Activated naive CD4-positive, alpha-beta T cell treated with anti-CD3 and anti-CD28 coated beads, Interleukin-2, amount 50 U/mL, for 16 hours (primary cell): Measurements from ENCODE around the gene NR6A1.
"Not testable (repeated sequence)": the region's sequence is repeated elsewhere in the genome, so short reads cannot be mapped to it uniquely, and the experiment has no call there.

Experiments
- DNase-seq: peaks from one replicate; pipeline ENCODE4 v3.0.0-alpha.2; 2020

Gene NR6A1

DNA sequence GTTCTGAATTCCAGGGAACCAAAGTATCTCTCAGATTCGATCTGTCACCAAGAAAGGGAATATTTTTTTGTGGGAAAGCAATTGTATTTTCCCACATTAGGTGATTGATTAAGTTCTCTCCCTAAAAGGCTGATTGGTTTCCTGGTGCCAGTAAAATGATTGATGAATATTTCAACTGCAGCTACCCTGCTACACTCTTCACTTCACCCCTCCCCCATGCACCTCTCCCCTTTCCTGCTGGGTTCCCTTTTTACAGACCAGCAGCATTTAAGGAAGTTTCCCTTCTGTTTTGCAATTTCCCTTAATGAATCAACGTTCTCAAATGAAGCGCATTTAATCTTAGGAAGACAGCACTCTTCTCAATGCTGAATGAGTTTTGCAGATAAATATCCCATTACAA lies 13.1 kb downstream of the NR6A1 start:
- DNase-seq: no peak

DNA sequence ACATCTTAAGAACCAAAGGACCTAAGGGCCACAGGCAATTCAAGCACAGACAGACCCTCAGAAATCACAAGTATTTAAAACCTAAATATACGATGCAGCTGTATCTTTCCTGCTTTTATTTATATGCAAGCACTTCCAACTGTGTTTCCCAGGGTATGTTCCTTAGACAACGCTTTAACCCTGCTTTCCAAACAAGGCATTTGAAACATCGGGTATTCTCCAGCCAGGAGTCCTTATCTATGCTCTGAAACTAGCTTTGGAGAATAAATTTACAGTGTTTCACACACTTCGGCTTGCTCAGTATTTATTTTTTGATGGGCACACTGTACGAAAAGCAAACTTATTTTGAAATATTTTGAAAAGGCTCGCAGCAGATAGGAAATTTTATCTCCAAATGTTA lies 13.5 kb downstream of the NR6A1 start:
- DNase-seq: no peak

DNA sequence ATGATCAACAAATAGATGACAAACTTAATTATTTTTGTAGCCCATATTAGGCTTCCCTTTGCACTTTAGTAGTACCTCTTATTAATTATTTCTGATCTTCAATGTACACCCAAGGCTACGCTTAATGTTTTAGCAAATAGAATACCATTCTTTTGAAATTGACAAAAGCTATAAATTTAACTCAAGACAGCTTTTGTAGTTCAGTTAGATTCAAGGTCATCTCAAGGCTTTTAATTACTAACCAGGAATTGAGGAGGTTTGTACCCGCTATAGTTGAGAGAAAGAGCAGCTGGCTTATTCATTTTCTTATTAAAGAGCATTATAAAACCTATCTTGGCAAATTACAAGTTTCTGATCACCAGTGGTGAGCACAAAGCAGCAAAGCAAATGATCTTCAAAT lies 15.1 kb downstream of the NR6A1 start:
- no peak for DNase-seq

DNA sequence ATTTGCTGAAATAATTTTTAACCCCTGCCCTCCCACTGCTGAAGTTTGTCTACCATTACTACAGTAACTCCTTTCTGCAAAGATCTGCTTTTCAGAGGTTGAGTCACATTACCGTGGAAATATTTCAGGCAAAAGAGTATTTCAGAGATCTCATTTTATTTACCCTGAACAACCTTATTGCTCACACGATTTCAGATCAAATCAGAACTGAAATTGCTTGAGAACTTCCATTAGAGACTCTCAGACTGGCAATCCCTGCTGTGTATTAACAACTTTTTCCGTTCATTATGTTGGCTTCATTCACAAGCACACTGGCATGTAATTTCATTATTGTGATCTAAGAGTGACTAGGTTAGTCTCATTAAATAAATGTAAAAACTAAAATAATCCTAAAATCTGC lies 16.1 kb downstream of the NR6A1 start:
- no peak for DNase-seq

DNA sequence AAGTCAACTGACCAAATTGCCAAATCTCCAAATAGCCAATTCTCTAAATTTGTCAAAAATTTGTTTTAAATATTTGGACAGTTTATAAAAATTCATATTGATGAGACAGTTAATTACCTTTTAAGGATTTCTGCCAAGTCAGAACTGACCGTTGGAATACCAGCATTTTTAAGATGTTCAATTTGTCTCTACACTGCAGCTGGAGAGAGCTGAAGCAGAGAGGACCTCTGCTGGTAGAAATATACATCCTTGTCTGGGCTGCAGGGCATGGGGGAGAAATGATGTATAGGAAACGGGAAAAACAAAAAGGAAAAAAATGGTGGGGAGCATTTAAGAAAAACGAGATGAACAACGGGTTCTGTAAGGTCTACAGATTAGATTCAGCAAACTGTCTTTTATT lies 16.8 kb downstream of the NR6A1 start:
- no peak for DNase-seq

DNA sequence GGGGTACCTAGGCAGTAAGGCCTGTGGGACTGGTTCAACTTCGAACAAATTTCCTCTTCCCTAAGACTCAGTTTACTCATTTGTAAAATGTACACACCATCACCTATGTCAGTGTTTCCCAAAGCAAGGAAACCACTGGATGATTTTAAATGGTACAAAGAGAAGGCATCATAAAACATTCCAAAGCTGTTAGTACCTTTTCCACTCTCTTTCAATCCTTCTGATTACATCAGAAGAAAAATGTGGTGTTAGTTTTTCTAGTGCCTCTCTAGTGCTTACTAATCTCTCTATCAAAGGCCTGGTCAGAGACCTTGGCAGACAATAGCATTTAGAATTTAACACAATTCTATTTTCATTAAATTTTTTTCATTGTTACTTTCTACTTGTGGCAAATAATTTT lies 18.1 kb downstream of the NR6A1 start:
- no peak for DNase-seq

DNA sequence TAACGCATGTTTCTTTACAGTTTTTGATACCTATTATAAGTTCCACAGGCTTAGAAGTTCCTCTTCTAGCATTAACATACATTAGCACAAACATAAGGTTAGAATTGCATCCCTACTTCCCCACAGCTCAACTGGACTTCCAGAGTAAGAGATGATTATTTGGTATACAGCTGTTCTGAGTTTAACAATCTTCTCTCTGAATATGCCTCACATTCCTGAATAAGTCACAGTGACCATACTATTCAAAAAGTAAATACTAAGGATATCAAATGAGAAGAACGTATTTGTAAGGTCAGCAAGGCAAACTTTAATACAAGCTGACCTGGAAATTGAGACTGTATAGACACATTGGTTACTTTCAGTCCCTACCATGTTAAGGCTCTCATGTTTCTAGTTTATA lies 21.3 kb downstream of the NR6A1 start:
- no peak for DNase-seq

DNA sequence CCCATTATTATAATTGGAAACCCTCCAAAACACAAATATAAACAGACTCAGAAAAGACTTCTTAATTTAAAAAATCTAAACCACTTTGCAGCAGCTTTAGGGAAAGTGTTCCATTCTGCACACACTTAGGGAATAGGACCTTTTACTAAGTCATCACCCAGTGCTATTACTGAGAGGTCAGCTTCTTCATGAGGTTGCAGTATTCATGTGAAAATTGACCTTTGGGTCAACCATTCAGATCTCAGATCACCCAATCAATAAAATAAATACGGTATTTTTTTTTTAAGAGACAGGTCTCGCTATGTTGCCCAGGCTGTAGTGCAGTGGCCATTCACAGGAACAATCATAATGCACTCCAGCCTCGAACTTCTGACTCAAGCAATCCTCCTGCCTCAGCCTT lies 21.8 kb downstream of the NR6A1 start:
- no peak for DNase-seq

DNA sequence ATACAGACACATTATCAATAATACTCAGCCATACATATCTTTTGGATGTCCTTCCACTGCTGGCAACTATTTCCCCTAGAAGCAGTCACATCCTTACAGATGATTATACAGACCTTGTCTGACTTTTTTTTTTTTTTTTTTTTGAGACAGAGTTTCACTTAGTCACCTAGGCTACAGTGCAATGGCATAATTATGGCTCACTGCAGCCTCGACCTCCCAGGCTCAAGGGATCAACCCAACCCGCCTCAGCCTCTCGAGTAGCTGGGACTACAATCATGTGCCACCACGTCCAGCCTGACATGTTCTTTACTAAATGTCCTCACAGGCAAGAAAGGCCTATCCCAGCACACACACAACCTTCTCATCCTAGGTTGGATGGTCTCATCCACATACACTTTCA lies 24.0 kb downstream of the NR6A1 start:
- DNase-seq: no peak

DNA sequence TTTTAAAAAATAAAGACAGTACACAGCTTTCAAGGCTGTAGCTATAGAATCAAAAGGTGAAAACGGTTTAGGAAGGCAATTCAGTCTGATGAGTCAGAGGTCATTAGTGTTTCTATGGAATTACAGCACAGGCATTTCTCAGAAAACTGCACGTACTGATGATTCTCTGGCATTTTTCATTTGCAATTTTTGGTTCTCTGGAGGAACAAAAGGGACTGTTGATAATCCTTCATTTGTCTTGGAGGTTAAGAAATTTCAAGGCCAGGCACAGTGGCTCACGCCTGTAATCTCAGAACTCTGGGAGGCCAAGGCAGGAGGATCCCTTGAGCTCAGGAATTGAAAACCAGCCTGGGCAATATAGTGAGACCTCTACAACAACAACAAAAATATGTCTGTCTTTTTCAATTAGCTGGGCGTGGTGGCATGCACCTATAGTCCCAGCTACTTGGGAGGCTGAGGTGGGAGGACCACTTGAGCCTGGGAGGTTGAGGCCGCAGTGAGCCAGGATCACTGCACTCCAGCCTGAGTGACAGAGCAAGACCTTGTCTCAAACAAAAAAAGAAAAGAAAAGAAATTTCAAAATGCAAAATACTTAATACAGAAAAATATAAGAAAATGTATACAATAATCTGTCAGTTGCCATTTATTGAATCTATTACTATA lies 27.3 kb downstream of the NR6A1 start:
- DNase-seq: no peak

DNA sequence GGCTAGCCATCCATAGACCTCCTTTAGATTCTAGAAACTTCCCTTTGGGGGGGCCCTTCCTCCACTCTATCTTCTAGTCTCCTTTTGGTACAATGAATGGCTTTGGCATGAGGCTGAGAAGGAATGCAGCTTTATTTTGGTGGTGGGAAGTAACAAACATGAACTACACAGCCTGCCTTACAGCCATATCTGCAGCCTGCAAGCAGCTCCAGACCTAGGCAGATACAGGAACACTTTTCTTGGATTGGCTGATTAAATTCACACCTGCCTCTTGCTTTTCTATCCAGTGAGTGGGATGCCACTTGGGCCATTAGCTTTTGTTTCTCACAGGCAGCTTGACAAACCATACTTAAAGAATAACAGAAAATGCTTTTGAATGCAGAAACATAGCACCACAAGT lies 28.2 kb downstream of the NR6A1 start:
- DNase-seq: no peak

DNA sequence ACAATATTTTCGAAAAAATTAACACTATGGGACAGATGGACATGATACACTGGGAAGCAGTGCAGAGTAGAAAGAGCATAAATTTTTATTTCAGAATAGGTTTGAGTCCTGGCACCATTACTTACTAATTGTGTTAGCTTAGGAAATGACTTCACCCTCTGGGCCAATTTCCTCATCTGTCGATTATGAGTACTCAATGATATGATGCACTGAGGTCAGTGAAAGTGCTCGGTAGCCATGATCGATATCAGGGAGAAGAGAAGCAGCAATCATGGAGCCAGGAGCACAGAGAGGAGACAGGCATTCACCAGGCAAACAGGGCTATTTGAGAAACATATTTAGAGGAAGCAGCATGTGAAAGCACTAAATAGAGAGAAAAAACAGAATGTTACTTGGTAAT lies 29.4 kb downstream of the NR6A1 start:
- DNase-seq: no peak

DNA sequence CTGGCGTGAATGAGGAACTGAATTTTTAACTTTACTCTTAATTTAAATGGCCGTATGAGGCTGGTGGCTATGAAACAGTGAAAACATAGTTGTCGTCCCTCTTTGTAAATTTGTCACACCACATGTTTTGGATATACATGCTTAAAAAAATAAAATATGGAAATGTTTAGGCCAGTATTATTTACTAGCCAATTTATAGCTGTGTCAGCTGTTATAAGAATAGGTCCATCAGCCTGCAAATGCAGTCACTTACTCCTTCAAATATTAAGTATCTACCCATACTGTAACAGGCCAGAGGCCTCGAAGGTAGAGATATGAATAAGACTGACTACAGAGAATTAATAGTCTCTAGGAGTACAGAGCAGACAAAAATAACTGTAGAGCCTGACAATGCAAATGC lies 30.0 kb downstream of the NR6A1 start:
- no peak for DNase-seq

DNA sequence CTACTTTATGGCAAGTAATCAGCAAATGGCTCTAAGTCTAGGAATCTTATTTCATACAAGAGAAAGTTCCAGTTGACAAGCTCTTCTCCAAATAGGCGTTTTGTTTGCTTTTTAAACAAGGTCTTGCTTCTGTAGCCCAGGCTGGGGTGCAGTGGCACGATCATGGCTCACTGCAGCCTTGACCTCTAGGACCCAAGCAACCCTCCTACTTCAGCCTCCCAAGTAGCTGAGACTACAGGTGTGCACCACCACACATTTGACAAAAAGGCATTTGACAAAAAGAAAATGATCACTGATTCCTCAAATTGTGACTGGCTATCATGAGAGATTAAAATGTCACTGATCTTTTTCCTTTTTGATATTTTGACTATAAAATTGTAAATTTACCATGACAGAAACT lies 31.8 kb downstream of the NR6A1 start:
- DNase-seq: no peak

DNA sequence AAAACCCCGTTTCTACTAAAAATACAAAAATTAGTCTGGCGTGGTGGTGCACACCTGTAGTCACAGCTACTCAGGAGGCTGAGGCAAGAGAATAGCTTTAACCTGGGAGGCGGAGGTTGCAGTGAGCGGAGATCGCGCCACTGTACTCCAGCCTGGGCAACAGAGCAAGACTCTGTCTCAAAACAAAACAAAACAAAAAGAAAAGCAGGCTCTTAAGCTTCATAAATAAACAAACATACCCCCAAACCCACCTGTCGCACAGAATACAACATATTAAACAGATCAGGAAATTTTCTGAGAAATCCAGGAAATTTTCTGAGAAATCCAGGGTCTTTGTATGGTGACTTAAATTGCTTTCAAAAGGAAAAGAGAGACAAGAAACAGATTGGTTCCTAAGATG lies 33.0 kb downstream of the NR6A1 start:
- DNase-seq: not testable (repeated sequence)

DNA sequence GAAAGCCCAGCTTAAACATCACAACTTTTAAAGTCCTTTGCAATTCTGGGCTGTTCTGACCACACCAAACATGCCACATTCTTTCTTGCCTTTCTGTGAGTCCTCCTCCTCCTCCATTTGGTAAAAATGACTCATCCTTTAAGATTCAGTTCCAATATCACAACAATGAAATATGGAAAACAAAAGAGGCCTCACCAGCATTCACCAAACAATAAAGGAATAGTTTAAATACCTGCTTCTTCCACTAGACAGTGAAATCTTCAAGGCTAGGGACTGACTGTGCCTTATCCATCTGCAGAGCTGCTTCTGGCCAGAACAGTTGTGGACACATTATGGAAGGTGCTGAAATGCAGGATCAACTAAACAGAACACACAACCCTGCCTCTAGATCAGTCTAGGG lies 36.0 kb downstream of the NR6A1 start:
- no peak for DNase-seq

DNA sequence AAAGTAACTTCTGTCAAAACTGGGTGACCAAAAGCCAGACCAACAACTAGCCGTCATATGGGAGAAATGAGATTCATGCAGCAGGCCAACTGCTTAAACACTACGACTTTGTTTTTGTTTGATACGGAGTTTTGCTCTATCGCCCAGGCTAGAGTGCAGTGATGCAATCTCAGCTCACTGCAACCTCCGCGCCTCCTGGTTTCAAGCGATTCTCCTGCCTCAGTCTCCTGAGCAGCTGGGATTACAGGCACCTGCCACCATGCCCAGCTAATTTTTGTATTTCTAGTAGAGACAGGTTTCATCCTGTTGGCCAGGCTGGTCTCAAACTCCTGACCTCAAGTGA lies 36.4 kb downstream of the NR6A1 start:
- DNase-seq: not testable (repeated sequence)

DNA sequence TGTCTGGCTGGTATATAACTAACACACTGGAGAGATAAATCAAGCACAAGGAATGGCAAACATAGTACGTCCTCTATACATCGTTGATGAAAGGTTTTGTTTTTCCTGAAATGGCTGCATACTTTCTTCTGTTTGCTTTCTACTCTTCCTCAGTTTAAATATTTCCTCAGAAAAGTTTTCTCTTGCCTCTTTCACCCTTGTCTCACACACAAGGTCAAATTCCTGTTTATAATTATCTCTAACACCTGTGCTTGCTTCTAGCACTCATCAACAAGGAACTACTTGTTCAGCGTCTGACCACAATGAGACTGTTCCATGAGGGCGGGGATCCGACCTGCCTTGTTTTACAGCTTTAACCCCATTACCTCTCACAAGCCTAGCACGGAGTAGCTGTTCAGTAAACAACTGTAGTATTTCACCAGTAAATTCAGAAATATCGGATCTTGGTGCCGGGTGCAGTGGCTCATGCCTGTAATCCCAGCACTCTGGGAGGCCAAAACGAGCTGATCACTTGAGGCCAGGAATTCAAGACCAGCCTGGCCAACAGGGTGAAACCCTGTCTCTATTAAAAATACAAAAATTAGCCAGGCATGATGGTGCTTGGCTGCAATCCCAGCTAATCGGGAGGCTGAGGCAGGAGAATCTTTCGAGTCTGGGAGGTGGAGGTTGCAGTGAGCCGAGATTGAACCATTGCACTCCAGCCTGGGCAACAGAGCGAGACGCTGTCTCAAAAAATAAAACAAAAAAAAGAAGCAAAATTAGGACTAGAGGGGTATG lies 37.0 kb downstream of the NR6A1 start:
- DNase-seq: no peak

DNA sequence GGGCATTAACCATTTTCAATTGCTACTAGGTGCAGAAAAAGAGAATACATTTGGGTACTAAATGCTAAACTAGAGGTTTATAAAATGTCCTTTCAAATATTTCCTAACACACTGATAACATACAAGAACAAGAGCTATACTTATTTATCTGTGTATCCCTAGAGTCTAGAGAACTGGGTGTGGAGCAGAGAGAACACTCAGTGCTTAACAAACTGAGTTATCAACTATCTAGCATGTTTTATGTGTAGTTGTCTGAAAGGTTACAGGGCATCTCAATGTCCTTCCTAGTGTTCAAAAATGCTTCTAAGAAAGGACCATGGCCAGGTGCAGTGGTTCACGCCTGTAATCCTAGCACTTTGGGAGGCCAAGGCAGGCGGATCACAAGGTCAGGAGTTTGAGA lies 40.3 kb downstream of the NR6A1 start:
- no peak for DNase-seq

DNA sequence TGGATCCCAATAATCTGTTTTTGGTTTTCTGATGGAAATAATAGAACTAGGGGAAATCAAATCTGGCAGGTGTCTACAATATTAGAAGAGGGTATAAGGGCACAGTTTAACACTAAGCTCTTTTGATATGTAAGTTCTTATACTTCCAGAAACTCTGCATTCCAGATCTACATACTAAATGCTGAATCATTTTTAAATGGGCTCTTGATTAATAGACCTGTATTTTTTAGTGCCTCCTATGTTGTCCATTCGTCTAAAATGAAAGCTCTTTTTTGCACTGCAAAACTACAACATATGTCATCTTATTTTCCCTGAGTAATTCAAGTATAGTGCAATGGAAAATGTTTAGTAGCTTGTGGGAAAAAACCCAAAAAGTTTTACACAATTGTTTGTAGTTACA lies 44.2 kb downstream of the NR6A1 start:
- DNase-seq: no peak

DNA sequence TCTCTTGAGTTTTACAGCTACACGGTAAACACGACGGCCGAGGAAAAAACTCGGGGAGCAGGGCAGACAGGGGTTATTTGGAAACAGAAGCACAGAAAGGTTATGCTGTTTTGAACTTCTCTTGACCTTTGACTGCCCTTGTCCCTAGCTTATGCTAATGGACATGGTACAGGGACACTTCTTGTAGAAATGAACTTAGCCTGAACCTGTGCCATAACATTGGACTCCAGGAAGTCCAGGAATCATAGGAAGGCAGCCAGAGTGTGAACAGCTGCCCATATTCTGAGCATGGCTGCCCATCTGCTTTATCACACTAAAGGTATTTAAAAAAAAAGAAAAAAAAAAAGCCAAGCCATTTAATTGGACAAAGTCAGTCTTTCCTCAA lies 46.1 kb downstream of the NR6A1 start:
- no peak for DNase-seq

DNA sequence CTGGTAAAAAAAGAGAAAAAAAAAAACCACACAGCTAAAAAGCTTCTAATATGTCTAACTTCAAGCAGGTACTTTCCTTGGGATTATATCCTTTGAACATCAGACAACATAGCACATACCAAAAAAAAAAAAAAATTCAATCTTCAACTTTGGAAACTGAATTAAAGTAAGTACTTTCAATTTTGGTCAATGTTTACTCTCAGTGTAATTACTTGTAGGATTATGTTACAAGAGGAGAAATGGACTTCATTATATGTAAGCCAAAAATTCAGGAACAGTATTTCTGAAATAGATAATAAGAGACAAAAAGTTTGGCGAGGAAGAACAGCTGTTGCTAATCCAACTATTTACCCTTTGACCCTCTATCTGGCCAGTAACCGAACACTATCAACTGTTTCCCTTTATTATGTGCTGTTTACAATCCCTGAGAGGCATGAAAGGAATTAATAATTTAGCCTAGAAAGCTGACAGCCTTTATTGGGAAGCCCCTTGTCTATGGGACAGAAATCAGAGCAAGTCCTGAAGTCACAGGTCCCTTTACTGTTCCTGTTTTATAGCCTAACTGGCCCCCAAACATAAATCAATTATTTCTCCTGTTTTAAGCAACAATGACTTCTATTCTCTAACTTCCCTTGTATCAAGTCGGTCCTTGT lies 46.6 kb downstream of the NR6A1 start:
- DNase-seq: no peak

DNA sequence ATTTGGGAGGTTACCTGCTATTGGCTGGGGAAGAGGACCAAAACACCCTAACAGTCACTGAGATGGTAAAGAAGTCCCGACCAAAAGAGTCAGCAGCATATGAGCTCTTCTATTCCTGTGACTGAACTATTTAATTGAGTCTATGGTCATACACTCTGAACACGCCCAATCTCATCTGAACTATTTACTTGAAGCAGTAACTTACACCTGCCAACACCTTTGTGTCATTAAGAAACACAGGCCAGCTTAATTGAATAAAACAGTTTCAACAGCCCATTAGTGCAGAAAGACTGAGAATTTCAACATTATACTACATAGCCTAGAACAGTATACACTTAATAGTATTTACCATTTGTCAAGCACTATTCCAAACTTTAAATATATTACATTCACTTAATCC lies 47.8 kb downstream of the NR6A1 start:
- DNase-seq: no peak

DNA sequence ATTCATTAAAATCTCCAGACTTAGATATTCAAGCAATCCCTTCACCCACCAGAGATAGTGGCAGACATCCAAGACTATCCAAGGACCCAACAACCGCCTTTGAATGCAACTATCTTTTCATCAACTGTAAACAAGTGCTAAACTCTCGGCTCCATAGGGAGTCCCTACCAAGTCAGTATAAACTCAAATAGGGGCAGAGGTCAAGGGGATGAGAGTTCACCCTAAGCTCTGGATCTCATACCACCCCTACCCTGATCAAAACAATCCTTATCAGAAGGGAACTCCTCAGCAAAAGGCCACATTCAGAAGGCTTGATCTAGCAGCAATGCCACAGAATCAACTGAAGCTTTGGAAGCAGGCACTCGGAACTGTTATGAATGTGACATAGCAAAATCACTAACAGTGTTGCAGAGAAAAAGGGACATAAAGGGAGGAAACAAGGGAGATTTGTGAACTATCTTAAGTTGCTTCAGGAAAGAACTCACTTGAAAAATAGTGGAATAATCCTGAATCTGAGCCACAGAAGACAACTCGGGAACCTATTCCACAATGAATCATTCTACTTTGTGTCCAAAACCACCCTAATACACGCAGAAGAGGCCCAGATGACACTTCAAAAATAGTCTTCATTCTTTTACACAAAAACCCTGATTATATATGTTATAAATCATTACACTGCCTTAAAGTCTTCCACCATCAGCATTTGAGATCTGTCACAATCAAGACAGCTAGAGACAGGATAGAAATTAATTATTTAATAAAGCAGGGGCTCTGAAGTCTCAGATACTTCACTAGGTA lies 49.8 kb downstream of the NR6A1 start:
- DNase-seq: no peak
